ENCODE data around the gene ARSG.
A peak's percentile ranks its signal among the peaks of the same experiment; 100 is the strongest.

The ARSG gene

GRCh38 chr17:68453991-68454665, 162.8 kb downstream of the ARSG start:
- no peak for DNase-seq (ENCODE audit: low read depth)

GRCh38 chr17:68455901-68456338, 164.6 kb downstream of the ARSG start:
- DNase-seq (ENCODE audit: low read depth) = no peak

- no peak for DNase-seq (ENCODE audit: low read depth)
These were observed 165.3 kb downstream of the ARSG start for GRCh38 chr17:68456339-68457167.

GRCh38 chr17:68457168-68457538, 165.9 kb downstream of the ARSG start, which contains the start of gene WIPI1:
TSS of gene WIPI1 (minus strand) at chr17:68457496. CDS start at chr17:68457421, 75 bp downstream.
- DNase-seq (ENCODE audit: low read depth) = no peak

GRCh38 chr17:68457539-68458259, 166.4 kb downstream of the ARSG start:
- peak; percentile 94 for DNase-seq (ENCODE audit: low read depth)

GRCh38 chr17:68458260-68459036, 167.2 kb downstream of the ARSG start:
- no peak for DNase-seq (ENCODE audit: low read depth)

- no peak for DNase-seq (ENCODE audit: low read depth)
These were observed 167.8 kb downstream of the ARSG start for GRCh38 chr17:68459037-68459639.

GRCh38 chr17:68460146-68460545, 168.9 kb downstream of the ARSG start:
- no peak for DNase-seq (ENCODE audit: low read depth)

- DNase-seq (ENCODE audit: low read depth) = no peak
These were observed 169.4 kb downstream of the ARSG start for GRCh38 chr17:68460715-68461114.

GRCh38 chr17:68461122-68461539, 169.8 kb downstream of the ARSG start:
- no peak for DNase-seq (ENCODE audit: low read depth)

- no peak for DNase-seq (ENCODE audit: low read depth)
These were observed 170.3 kb downstream of the ARSG start for GRCh38 chr17:68461589-68461988.

GRCh38 chr17:68462381-68463210, 171.3 kb downstream of the ARSG start:
- peak; percentile 45 for DNase-seq (ENCODE audit: low read depth)

GRCh38 chr17:68463211-68464019, 172.1 kb downstream of the ARSG start:
- no peak for DNase-seq (ENCODE audit: low read depth)

GRCh38 chr17:68468334-68468733, 177.0 kb downstream of the ARSG start:
- DNase-seq (ENCODE audit: low read depth) = no peak

- DNase-seq (ENCODE audit: low read depth) = no peak
These were observed 177.5 kb downstream of the ARSG start for GRCh38 chr17:68468788-68469187.

All from stimulated activated CD8-positive, alpha-beta memory T cell treated with anti-CD3 and anti-CD28 coated beads, Interleukin-15, amount 100 ng/mL, for 1 hour (primary cell).